AG04449 (cell line): ENCODE results near the gene CYBRD1.

Experiments used
- CTCF ChIA-PET: fragments of 350-600 bp; formaldehyde crosslinking; extraction: SDS; loops from one replicate; lab custom pipeline; 2021; ENCODE audit warnings: antibody characterized with exemption; lab: Yijun Ruan, JAX
- POLR2A ChIA-PET: fragments of 400-600, 350-600 bp; formaldehyde crosslinking; extraction: SDS; loops from one replicate; lab custom pipeline; 2020; ENCODE audit warnings: antibody characterized with exemption, inconsistent platforms; lab: Yijun Ruan, JAX
- DNase-seq: peaks from one replicate; pipeline ENCODE4 v3.0.0-alpha.2; 2010; ENCODE audit warnings: low read depth, low spot score
- H3K4me3 ChIP-seq: 2 replicates; pipeline ENCODE4 v1.5.1; 2011; ENCODE audit warnings: low read depth, mild to moderate bottlenecking, control low read depth, low read length
- TF ChIP-seq, protein P1 (sequence below): IDR thresholded peaks from one replicate; pipeline ENCODE4 v1.5.1; 2011; ENCODE audit warnings: mild to moderate bottlenecking, moderate library complexity, low read length, control low read depth, inconsistent platforms; ENCODE audit not compliant: insufficient read depth; ENCODE audit errors: missing control alignments

CYBRD1 gene

DNA sequence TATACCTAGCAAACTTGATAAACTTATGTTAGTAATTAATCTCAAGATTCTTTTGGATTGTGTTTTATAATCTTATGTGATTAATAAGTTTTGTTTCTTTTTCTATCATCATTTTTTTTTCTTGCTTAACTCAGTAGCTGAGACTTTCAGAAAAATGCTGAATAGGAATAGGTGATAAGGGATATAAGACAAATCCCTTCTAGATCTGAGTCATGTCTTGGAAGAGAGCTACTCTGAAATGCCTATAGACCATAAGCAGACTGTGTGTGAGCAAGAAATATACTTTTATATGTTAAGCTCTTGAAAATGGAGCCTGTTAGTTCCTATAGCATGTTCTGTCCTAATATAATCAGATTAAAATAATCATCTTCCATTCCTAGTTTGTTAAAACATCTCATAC is 29.6 kb downstream of the CYBRD1 start:
- TF ChIP-seq, protein P1, sequence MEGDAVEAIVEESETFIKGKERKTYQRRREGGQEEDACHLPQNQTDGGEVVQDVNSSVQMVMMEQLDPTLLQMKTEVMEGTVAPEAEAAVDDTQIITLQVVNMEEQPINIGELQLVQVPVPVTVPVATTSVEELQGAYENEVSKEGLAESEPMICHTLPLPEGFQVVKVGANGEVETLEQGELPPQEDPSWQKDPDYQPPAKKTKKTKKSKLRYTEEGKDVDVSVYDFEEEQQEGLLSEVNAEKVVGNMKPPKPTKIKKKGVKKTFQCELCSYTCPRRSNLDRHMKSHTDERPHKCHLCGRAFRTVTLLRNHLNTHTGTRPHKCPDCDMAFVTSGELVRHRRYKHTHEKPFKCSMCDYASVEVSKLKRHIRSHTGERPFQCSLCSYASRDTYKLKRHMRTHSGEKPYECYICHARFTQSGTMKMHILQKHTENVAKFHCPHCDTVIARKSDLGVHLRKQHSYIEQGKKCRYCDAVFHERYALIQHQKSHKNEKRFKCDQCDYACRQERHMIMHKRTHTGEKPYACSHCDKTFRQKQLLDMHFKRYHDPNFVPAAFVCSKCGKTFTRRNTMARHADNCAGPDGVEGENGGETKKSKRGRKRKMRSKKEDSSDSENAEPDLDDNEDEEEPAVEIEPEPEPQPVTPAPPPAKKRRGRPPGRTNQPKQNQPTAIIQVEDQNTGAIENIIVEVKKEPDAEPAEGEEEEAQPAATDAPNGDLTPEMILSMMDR = no peak
- H3K4me3 ChIP-seq = no peak overlapping the region
- ChIA-PET POLR2A (no interaction called here), CTCF (interaction anchor here (1.4 to 2.4 kb wide), 4 partner anchors 17 to 22 kb away, joined by 4 to 8 read pairs (median 6); no protein-coding TSS in a partner anchor)
- DNase-seq = no peak

DNA sequence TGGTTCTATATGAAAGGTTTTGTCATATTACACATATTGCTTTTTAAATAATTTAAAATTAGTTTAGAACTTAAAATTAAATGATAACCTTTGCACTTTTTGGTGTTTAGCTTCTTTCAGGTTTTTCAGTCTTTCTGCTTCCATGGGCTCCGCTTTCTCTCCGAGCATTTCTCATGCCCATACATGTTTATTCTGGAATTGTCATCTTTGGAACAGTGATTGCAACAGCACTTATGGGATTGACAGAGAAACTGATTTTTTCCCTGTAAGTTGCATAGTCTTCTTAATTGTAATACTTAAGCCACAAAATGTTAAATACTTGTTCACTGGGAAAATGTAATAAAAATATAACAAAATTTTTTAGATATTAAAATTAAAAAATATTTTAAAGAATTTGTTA is 31.0 kb downstream of the CYBRD1 start:
- DNase-seq = no peak
- no peak overlapping the region for H3K4me3 ChIP-seq
- ChIA-PET CTCF (interaction anchor here (1.5 to 2.4 kb wide), 2 partner anchors 15 to 20 kb away, joined by 4 to 8 read pairs; no protein-coding TSS in a partner anchor), POLR2A (no interaction called here)
- TF ChIP-seq, protein P1 = no peak

DNA sequence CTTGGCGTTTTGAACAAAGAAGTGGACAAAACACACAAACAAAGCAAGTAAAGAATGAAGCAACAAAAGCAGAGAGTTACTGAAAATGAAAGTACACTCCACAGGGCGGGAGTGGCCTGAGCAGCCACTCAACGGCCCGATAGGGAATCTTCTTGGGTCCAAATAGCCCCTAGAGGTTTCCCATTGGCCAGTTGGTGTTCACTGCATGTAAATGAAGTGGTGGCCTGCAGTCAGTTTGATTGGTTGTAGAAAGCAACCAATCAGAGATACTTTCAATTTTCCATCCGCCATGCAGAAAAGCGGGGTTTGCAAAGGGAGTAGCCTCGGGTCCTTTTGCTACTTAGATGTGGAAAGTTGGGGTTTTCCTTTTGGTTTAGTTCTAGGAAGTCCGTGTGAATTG is 31.6 kb downstream of the CYBRD1 start:
- ChIA-PET POLR2A (no interaction called here), CTCF (interaction anchor here (2.2 kb wide), 1 partner anchor 19 kb away, joined by 10 read pairs; no protein-coding TSS in a partner anchor)
- no peak for DNase-seq
- TF ChIP-seq, protein P1 = no peak
- H3K4me3 ChIP-seq = no peak overlapping the region

DNA sequence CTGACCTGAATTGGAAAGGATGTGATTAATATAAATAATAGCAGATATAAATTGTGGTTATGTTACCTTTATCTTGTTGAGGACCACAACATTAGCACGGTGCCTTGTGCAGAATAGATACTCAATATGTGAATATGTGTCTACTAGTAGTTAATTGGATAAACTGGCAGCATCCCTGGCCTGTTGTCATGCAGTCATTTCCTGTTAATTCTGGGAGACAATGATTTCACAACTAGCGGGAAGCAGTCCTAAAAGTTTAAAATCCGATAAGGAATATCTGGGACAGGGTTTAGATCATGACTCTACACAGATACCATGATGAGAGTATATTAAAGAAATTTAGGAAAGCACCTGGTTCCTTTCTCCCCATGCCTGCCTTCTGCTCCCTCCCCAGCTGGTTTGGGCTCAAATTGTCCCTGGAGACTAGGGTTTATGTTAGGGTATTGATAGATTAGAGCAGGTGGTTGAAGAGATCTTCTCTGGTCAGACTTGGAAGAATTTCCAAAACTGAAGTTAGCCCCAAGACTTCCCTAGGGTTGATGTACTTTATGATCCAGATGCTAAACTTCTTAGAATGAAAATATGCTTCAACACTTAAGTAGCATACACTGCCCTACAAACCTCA is 32.8 kb downstream of the CYBRD1 start:
- DNase-seq = no peak
- POLR2A ChIA-PET = no interaction called here
- TF ChIP-seq, protein P1 = no peak
- CTCF ChIA-PET = interaction anchor here (1.0 to 2.2 kb wide), 2 partner anchors 10 to 18 kb away, joined by 3 to 10 read pairs; no protein-coding TSS in a partner anchor
- H3K4me3 ChIP-seq = no peak overlapping the region

DNA sequence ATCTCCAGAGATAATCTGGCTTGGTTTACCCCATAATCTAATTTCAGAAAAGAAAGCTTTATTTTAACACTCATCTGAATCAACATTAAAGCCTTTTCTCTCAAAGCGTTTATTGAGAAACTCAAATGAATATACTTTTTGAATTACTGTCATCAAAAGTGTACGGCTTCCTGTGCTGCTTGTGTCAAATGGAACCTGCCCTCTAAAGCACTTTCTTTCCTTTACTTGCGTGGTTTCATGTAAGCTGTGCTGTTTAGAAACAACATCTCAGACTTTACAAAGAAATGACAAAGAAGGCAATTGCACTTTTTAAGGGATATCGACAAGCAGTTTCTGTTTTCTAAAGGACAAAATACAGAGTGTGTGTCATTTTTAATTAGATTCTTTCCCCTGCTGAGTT is 35.1 kb downstream of the CYBRD1 start:
- no peak overlapping the region for H3K4me3 ChIP-seq
- DNase-seq = no peak
- POLR2A ChIA-PET = no interaction called here
- TF ChIP-seq, protein P1 = no peak
- CTCF ChIA-PET = interaction anchor here (0.6 to 1.7 kb wide), 5 partner anchors 9 to 570 kb away, joined by 3 to 6 read pairs (median 3); no protein-coding TSS in a partner anchor

DNA sequence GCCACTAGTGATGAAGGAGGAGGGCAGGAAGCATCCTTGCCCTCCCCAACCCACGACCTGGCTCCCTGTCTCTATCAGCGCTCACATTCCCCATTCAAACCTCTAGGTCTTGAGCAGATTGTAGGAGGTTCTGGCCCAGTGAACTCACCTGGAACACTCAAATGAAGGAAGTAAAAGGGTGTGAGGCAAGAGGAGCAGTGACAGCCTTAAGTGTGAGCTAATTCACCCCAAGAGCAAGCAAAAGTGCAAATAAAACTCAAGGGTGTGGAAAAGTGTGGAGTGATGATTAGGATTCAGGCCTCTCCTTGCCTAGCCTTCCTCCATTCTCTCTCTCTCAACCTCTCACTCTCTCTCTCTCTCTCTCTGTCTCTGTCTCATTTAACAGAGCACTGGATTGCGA is 41.0 kb downstream of the CYBRD1 start:
- POLR2A ChIA-PET = no interaction called here
- no peak overlapping the region for H3K4me3 ChIP-seq
- TF ChIP-seq, protein P1 = no peak
- CTCF ChIA-PET = no interaction called here
- DNase-seq = no peak
